PC-9 (cell line): ENCODE data around the gene ANGPTL7. TPM values are rescaled to one million over a fixed set of nuclear protein-coding genes. Genes with fewer than 3 reads are reported as not detected.

Source experiments
- Bru-seq: library from RNA; stranded (reverse); fragments of 400-500 nt; gene quantifications from one replicate; lab custom pipeline; 2021; lab: Mats Ljungman, UMichigan
- BruChase-seq, 2 experiments: library from RNA; stranded (reverse); fragments of 400-500 nt; gene quantifications; one replicate each; lab custom pipeline; 2021; lab: Mats Ljungman, UMichigan
- BruUV-seq: library from RNA; stranded (reverse); fragments of 400-500 nt; replicated peaks from 2 replicates; lab custom pipeline; 2021; lab: Mats Ljungman, UMichigan
- CTCF ChIA-PET: fragments of 300-600 bp; sonication (Branson Sonifier 250); formaldehyde crosslinking; loops from one replicate; lab custom pipeline; 2022; ENCODE audit warnings: antibody characterized with exemption; lab: Charles Lee
- POLR2A ChIA-PET: fragments of 300-600 bp; sonication (Branson Sonifier 250); formaldehyde crosslinking; loops from one replicate; lab custom pipeline; 2022; ENCODE audit warnings: antibody characterized with exemption; ENCODE audit not compliant: unreplicated experiment; lab: Charles Lee
- DNase-seq, 2 experiments: peaks; one replicate each; pipeline versions ENCODE4 v3.0.0 to v3.0.0-alpha.2; 2015 to 2022; ENCODE audit warnings: mixed read lengths in 1 of 2
- H2AFZ ChIP-seq: fragments of 200-600 bp; sonication (generic); 2 replicates; pipeline ENCODE4 v1.8.1; 2017; ENCODE audit warnings: antibody characterized with exemption
- H3F3A ChIP-seq: fragments of 200-600 bp; sonication (generic); 2 replicates; pipeline ENCODE4 v1.8.1; 2017; ENCODE audit warnings: antibody characterized with exemption, mild to moderate bottlenecking, low read depth; ENCODE audit not compliant: insufficient read depth
- H3K27ac ChIP-seq: fragments of 200-600 bp; sonication (generic); 2 replicates; pipeline ENCODE4 v1.6.1; 2016; ENCODE audit warnings: mixed run types
- H3K27me3 ChIP-seq: fragments of 200-600 bp; sonication (generic); 2 replicates; pipeline ENCODE4 v1.6.1; 2016; ENCODE audit warnings: low read depth, mixed run types; ENCODE audit not compliant: insufficient read depth
- H3K36me3 ChIP-seq: fragments of 200-600 bp; sonication (generic); 2 replicates; pipeline ENCODE4 v1.6.1; 2016; ENCODE audit warnings: low read depth, mixed run types
- H3K4me1 ChIP-seq: fragments of 200-600 bp; sonication (generic); replicated peaks from 2 replicates; pipeline ENCODE4 v1.6.1; 2016; ENCODE audit warnings: mixed run types; ENCODE audit not compliant: insufficient read depth
- H3K4me2 ChIP-seq: fragments of 200-600 bp; sonication (generic); 2 replicates; pipeline ENCODE4 v1.6.1; 2017; ENCODE audit warnings: mixed run types
- H3K4me3 ChIP-seq: fragments of 200-600 bp; sonication (generic); 2 replicates; pipeline ENCODE4 v1.6.1; 2016; ENCODE audit warnings: mixed run types
- H3K79me2 ChIP-seq: fragments of 200-600 bp; sonication (generic); 2 replicates; pipeline ENCODE4 v1.6.1; 2017; ENCODE audit warnings: low read depth, mixed run types
- H3K9me2 ChIP-seq: fragments of 200-600 bp; sonication (generic); 2 replicates; pipeline ENCODE4 v1.8.1; 2017; ENCODE audit warnings: mild to moderate bottlenecking; ENCODE audit not compliant: insufficient read depth
- H3K9me3 ChIP-seq: fragments of 200-600 bp; sonication (generic); 2 replicates; pipeline ENCODE4 v1.8.1; 2016; ENCODE audit warnings: low read depth; ENCODE audit not compliant: insufficient read depth
- H4K20me1 ChIP-seq: fragments of 200-600 bp; sonication (generic); 2 replicates; pipeline ENCODE4 v1.8.1; 2017; ENCODE audit not compliant: insufficient read depth
- CTCF ChIP-seq: fragments of 200-600 bp; sonication (generic); conservative IDR thresholded peaks from 2 replicates; pipeline ENCODE4 v1.6.1; 2017; ENCODE audit warnings: mixed run types, antibody characterized with exemption, mild to moderate bottlenecking, moderate library complexity
- EZH2 ChIP-seq: fragments of 200-600 bp; sonication (generic); IDR thresholded peaks from 2 replicates; pipeline ENCODE4 v1.8.0; 2017; ENCODE audit warnings: antibody characterized with exemption, low read depth
- intact Hi-C: fragments of 100-400 bp; cut with micrococcal nuclease; formaldehyde crosslinking; loops from one replicate; pipeline ENCODE4 v1.10.0; 2022; ENCODE audit not compliant: unreplicated experiment
- long read RNA-seq: library from polyadenylated mRNA; stranded (forward); transcript quantifications from one replicate; pipeline ENCODE4 v2.0.0, GENCODE V29; 2022
- total RNA-seq: library from RNA; stranded (reverse); gene quantifications from 2 replicates; pipeline ENCODE4 v1.2.3, GENCODE V29; 2021

The ANGPTL7 gene
- not detected in 2 replicates for total RNA-seq
- not detected for Bru-seq, nascent RNA
- not detected for BruChase-seq, experiment 1, labeled RNA remaining after a 2-hour chase
- BruChase-seq, experiment 2, labeled RNA remaining after a 6-hour chase = not detected
- long read RNA-seq = 0 reads

GRCh38 chr1:11188858-11189451, at the start of gene ANGPTL7:
Gene ANGPTL7 (plus strand): TSS chr1:11189355. CDS start chr1:11189580, 225 bp downstream.
- POLR2A ChIA-PET = no interaction called here
- Histone ChIP-seq H3K4me2 (no peak within 1 kb of the TSS), H3K4me3 (no peak within 1 kb of the TSS), H3K27ac (no peak within 1 kb of the TSS), H3K9me2 (no peaks in the 10 kb centered on the region), H3K79me2 (no peaks in the 10 kb centered on the region), H3K27me3 (no peaks in the 10 kb centered on the region), H3K36me3 (no peaks in the 10 kb centered on the region), H2AFZ (no peak within 1 kb of the TSS), H3K4me1 (no peaks in the 10 kb centered on the region), H3F3A (no peaks in the 10 kb centered on the region), H4K20me1 (no peaks in the 10 kb centered on the region), H3K9me3 (no peaks in the 10 kb centered on the region)
- CTCF ChIA-PET = interaction anchor here (0.5 kb wide), 1 partner anchor 66 kb away, joined by 6 read pairs; no protein-coding TSS in a partner anchor
- BruUV-seq = no TSS peak
- intact Hi-C loops = no loop called here
- TF ChIP-seq CTCF (no peak), EZH2 (no peak)
- DNase-seq = no peak

GRCh38 chr1:11142618-11143391, 46.4 kb upstream of the ANGPTL7 start:
- ChIA-PET CTCF (no interaction called here), POLR2A (no interaction called here)
- no peaks in the 10 kb centered on the region for H3F3A ChIP-seq
- BruUV-seq = no TSS peak
- no peak overlapping the region for H3K4me2 ChIP-seq
- intact Hi-C loops = no loop called here
- no peaks in the 10 kb centered on the region for H3K79me2 ChIP-seq
- no peak for DNase-seq
- no peaks in the 10 kb centered on the region for H3K36me3 ChIP-seq
- no peak overlapping the region for H3K4me3 ChIP-seq
- no peaks in the 10 kb centered on the region for H3K9me2 ChIP-seq
- no peak overlapping the region for H3K27ac ChIP-seq
- H3K27me3 ChIP-seq = no peaks in the 10 kb centered on the region
- TF ChIP-seq EZH2 (no peak), CTCF (no peak)
- no peak overlapping the region for H2AFZ ChIP-seq
- H3K9me3 ChIP-seq = no peaks in the 10 kb centered on the region
- peaks cover 9% of the 10 kb centered on the region for H3K4me1 ChIP-seq
- no peaks in the 10 kb centered on the region for H4K20me1 ChIP-seq

DNA sequence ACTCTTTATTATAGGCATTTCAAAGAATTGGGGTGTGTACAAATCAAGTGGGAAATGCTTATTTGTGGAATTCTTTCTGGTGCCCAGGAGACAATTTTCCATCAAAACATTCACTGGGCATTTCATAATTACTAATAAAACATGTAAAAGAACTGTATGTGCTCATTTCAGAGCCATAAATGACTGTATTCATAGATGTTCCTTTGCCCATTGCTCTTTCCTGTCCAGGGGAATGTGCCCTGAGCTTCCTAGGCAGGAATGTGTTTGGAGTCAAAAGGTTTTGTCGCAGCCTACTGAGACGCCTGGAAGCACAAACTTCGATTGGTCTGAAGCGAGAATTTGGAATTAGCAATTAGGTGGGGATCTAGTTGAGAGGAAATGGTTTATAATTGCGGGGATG, 45.8 kb upstream of the ANGPTL7 start:
- H3F3A ChIP-seq = no peaks in the 10 kb centered on the region
- no peaks in the 10 kb centered on the region for H3K27me3 ChIP-seq
- H3K36me3 ChIP-seq = no peaks in the 10 kb centered on the region
- no peaks in the 10 kb centered on the region for H3K9me3 ChIP-seq
- TF ChIP-seq EZH2 = no peak
- no peak for TF ChIP-seq CTCF
- DNase-seq = no peak
- CTCF ChIA-PET = no interaction called here
- H2AFZ ChIP-seq = no peak overlapping the region
- BruUV-seq = no TSS peak
- H3K4me1 ChIP-seq = peaks cover 14% of the 10 kb centered on the region
- intact Hi-C loops = no loop called here
- POLR2A ChIA-PET = no interaction called here
- no peak overlapping the region for H3K4me2 ChIP-seq
- H3K79me2 ChIP-seq = no peaks in the 10 kb centered on the region
- no peak overlapping the region for H3K4me3 ChIP-seq
- H3K27ac ChIP-seq = no peak overlapping the region
- H3K9me2 ChIP-seq = no peaks in the 10 kb centered on the region
- H4K20me1 ChIP-seq = no peaks in the 10 kb centered on the region
